ENCODE measurements around the gene FAM168A. TPM values are rescaled to one million over a fixed set of nuclear protein-coding genes. Genes with fewer than 3 reads are reported as not detected.

The FAM168A gene
- polyA plus RNA-seq, 1 donor (not counting 4 experiments of a cell fraction or from before 2014, with no cell fraction given), result 11.8 TPM

GRCh38 chr11:73585834-73586575 is 11.9 kb downstream of the FAM168A start:
- H3K9me3 ChIP-seq (ENCODE audit: control insufficient read depth, low read depth, low read length), result no peaks in the 10 kb centered on the region
- H3K4me2 ChIP-seq (ENCODE audit: control insufficient read depth, extremely low read depth, insufficient read depth, low read depth, low read length), result no peak overlapping the region
- dilution Hi-C loops (cut with MboI; ENCODE audit: extremely low pct_ligation_motif_present, low sequenced_read_pairs), result no loop called here
- no peaks in the 10 kb centered on the region for H3K9me1 ChIP-seq (ENCODE audit: control insufficient read depth, extremely low read depth, insufficient read depth, low read length)
- H4K20me1 ChIP-seq (ENCODE audit: control insufficient read depth, extremely low read depth, insufficient read depth, low read length), result no peaks in the 10 kb centered on the region
- DNase-seq (ENCODE audit: low read depth, low spot score) (no peak), FAIRE-seq (no peak)
- peaks cover 11% of the 10 kb centered on the region for H3K79me2 ChIP-seq (ENCODE audit: control insufficient read depth, insufficient read depth, low read length)
- H3K4me3 ChIP-seq (ENCODE audit: control insufficient read depth in 2 of 3, extremely low read depth in 1 of 3, insufficient read depth in 2 of 3, low read depth in 1 of 3, low read length in 3 of 3), result no peak overlapping the region
- no peak overlapping the region for H3K9ac ChIP-seq (ENCODE audit: control insufficient read depth, extremely low read depth, insufficient read depth, low read length)
- no peak overlapping the region for H3K27ac ChIP-seq (ENCODE audit: control insufficient read depth, insufficient read depth, low read length)
- peaks cover 8% of the 10 kb centered on the region for H3K4me1 ChIP-seq (ENCODE audit: control insufficient read depth, extremely low read depth, insufficient read depth, low read length)
- no peaks in the 10 kb centered on the region for H3K27me3 ChIP-seq (ENCODE audit: control insufficient read depth, extremely low read depth, insufficient read depth, low read length)
- no peaks in the 10 kb centered on the region for H3K36me3 ChIP-seq (ENCODE audit: control insufficient read depth in 2 of 2, extremely low read depth in 1 of 2, insufficient read depth in 2 of 2, low read length in 2 of 2)
- TF ChIP-seq EZH2 (IDR thresholded peaks at IDR 0.05; ENCODE audit: low read length), result no peak
- TF ChIP-seq CTCF (optimal IDR thresholded peaks at IDR 0.05 in 1 of 3, IDR thresholded peaks at IDR 0.05 in 1 of 3, conservative IDR thresholded peaks at IDR 0.05 in 1 of 3; ENCODE audit: extremely low read depth in 1 of 3, insufficient read depth in 2 of 3, low read length in 3 of 3), result no peak
- no peak overlapping the region for H2AFZ ChIP-seq (ENCODE audit: control insufficient read depth, low read length)

GRCh38 chr11:73584831-73585230 is 13.1 kb downstream of the FAM168A start:
- DNase-seq (ENCODE audit: low read depth, low spot score) (no peak), FAIRE-seq (no peak)
- peaks cover 8% of the 10 kb centered on the region for H3K4me1 ChIP-seq (ENCODE audit: control insufficient read depth, extremely low read depth, insufficient read depth, low read length)
- H3K9me1 ChIP-seq (ENCODE audit: control insufficient read depth, extremely low read depth, insufficient read depth, low read length), result no peaks in the 10 kb centered on the region
- peaks cover 10% of the 10 kb centered on the region for H3K79me2 ChIP-seq (ENCODE audit: control insufficient read depth, insufficient read depth, low read length)
- no peak overlapping the region for H3K27ac ChIP-seq (ENCODE audit: control insufficient read depth, insufficient read depth, low read length)
- H3K9me3 ChIP-seq (ENCODE audit: control insufficient read depth, low read depth, low read length), result no peaks in the 10 kb centered on the region
- no peak overlapping the region for H2AFZ ChIP-seq (ENCODE audit: control insufficient read depth, low read length)
- no peaks in the 10 kb centered on the region for H4K20me1 ChIP-seq (ENCODE audit: control insufficient read depth, extremely low read depth, insufficient read depth, low read length)
- H3K36me3 ChIP-seq (ENCODE audit: control insufficient read depth in 2 of 2, extremely low read depth in 1 of 2, insufficient read depth in 2 of 2, low read length in 2 of 2), result no peaks in the 10 kb centered on the region
- TF ChIP-seq EZH2 (IDR thresholded peaks at IDR 0.05; ENCODE audit: low read length), result no peak
- no peak overlapping the region for H3K4me3 ChIP-seq (ENCODE audit: control insufficient read depth in 2 of 3, extremely low read depth in 1 of 3, insufficient read depth in 2 of 3, low read depth in 1 of 3, low read length in 3 of 3)
- no peak overlapping the region for H3K4me2 ChIP-seq (ENCODE audit: control insufficient read depth, extremely low read depth, insufficient read depth, low read depth, low read length)
- dilution Hi-C loops (cut with MboI; ENCODE audit: extremely low pct_ligation_motif_present, low sequenced_read_pairs), result no loop called here
- H3K9ac ChIP-seq (ENCODE audit: control insufficient read depth, extremely low read depth, insufficient read depth, low read length), result no peak overlapping the region
- H3K27me3 ChIP-seq (ENCODE audit: control insufficient read depth, extremely low read depth, insufficient read depth, low read length), result no peaks in the 10 kb centered on the region

Measured in keratinocyte (primary cell).